Kidney capillary endothelial cell (primary cell): ENCODE data around the gene GGA2.
"Not testable (repeated sequence)": the region's sequence is repeated elsewhere in the genome, so short reads cannot be mapped to it uniquely, and the experiment has no call there.

Experiments used
- DNase-seq: peaks from one replicate; pipeline ENCODE4 v3.0.0-alpha.2; 2018; ENCODE audit warnings: low spot score

Gene GGA2

GRCh38 chr16:23504076-23504452, 6.2 kb downstream of the GGA2 start:
- no peak for DNase-seq

GRCh38 chr16:23502466-23502865, 7.8 kb downstream of the GGA2 start:
- DNase-seq, result no peak

GRCh38 chr16:23501291-23501690, 9.0 kb downstream of the GGA2 start:
- no peak for DNase-seq

GRCh38 chr16:23500862-23501225, 9.4 kb downstream of the GGA2 start:
- no peak for DNase-seq

- no peak for DNase-seq
These were observed 10.0 kb downstream of the GGA2 start for GRCh38 chr16:23500212-23500861.

- no peak for DNase-seq
These were observed 10.5 kb downstream of the GGA2 start for GRCh38 chr16:23499801-23500200.

GRCh38 chr16:23498863-23499262, 11.4 kb downstream of the GGA2 start:
- DNase-seq, result no peak

GRCh38 chr16:23497543-23497868, 12.8 kb downstream of the GGA2 start:
- DNase-seq, result no peak

GRCh38 chr16:23496821-23497542, 13.3 kb downstream of the GGA2 start:
- no peak for DNase-seq

GRCh38 chr16:23495671-23496070, 14.6 kb downstream of the GGA2 start:
- no peak for DNase-seq

GRCh38 chr16:23494188-23494587, 16.1 kb downstream of the GGA2 start:
- DNase-seq, result no peak

GRCh38 chr16:23491490-23492391, 18.6 kb downstream of the GGA2 start:
- peak; percentile 55 for DNase-seq

- no peak for DNase-seq
These were observed 23.8 kb downstream of the GGA2 start for GRCh38 chr16:23486480-23486879.

- DNase-seq, result no peak
These were observed 24.5 kb downstream of the GGA2 start for GRCh38 chr16:23485841-23486240.

- DNase-seq, result no peak
These were observed 25.1 kb downstream of the GGA2 start for GRCh38 chr16:23485257-23485614.

- DNase-seq, result no peak
These were observed 25.6 kb downstream of the GGA2 start for GRCh38 chr16:23484510-23485256.

GRCh38 chr16:23483492-23483891, 26.8 kb downstream of the GGA2 start:
- not testable (repeated sequence) for DNase-seq

GRCh38 chr16:23482778-23483177, 27.5 kb downstream of the GGA2 start:
- no peak for DNase-seq

- DNase-seq, result no peak
These were observed 30.0 kb downstream of the GGA2 start for GRCh38 chr16:23480257-23480656.

GRCh38 chr16:23479138-23479537, 31.2 kb downstream of the GGA2 start:
- no peak for DNase-seq

GRCh38 chr16:23478566-23478965, 31.7 kb downstream of the GGA2 start:
- no peak for DNase-seq

- no peak for DNase-seq
These were observed 34.0 kb downstream of the GGA2 start for GRCh38 chr16:23476289-23476688.
